Heart left ventricle (tissue), 16 donors: ENCODE measurements around the gene SNRPA. TPM values are rescaled to one million over a fixed set of nuclear protein-coding genes. Genes with fewer than 3 reads are reported as not detected.

Source experiments
- ATAC-seq, 4 donors: fragments of 200-7000 bp; cut with Tn5 transposase; one replicate each; pipeline ENCODE4 v1.9.1; 2020 to 2022; ENCODE audit warnings: moderate library complexity in 4 of 4, mild to moderate bottlenecking in 3 of 4, moderate number of reproducible peaks in 1 of 4
- DNase-seq, 5 donors: peaks; one replicate each; pipeline ENCODE4 v3.0.0-alpha.2; 2020
- H3K27ac ChIP-seq, 12 donors: fragments of 200-600 bp; sonication (generic) in 4 of 12; one replicate each; pipeline versions ENCODE4 v1.5.0 to v1.8.0; 2016 to 2022; ENCODE audit warnings: mild to moderate bottlenecking in 2 of 12
- H3K27me3 ChIP-seq, 9 donors: fragments of 200-600 bp; sonication (generic) in 2 of 9; one replicate each; pipeline versions ENCODE4 v1.5.1 to v1.8.0; 2016 to 2022; ENCODE audit warnings: mild to moderate bottlenecking in 3 of 9
- H3K36me3 ChIP-seq, 9 donors: fragments of 200-600 bp; sonication (generic) in 2 of 9; one replicate each; pipeline versions ENCODE4 v1.5.0 to v1.8.0; 2018 to 2022; ENCODE audit warnings: mild to moderate bottlenecking in 2 of 9
- H3K4me1 ChIP-seq, 12 donors: fragments of 200-600 bp; sonication (generic) in 4 of 12; one replicate each; pipeline versions ENCODE4 v1.5.0 to v1.8.0; 2016 to 2022; ENCODE audit warnings: mild to moderate bottlenecking in 3 of 12
- H3K4me3 ChIP-seq, 12 donors: fragments of 200-600 bp; sonication (generic) in 4 of 12; one replicate each; pipeline versions ENCODE4 v1.5.0 to v1.8.0; 2017 to 2022; ENCODE audit warnings: mild to moderate bottlenecking in 9 of 12, moderate library complexity in 4 of 12
- H3K9me3 ChIP-seq, 12 donors: fragments of 200-600 bp; sonication (generic) in 4 of 12; one replicate each; pipeline versions ENCODE4 v1.5.0 to v1.8.0; 2016 to 2022; ENCODE audit warnings: mild to moderate bottlenecking in 1 of 12
- CTCF ChIP-seq, 12 donors: fragments of 200-600 bp; sonication (generic) in 4 of 12; IDR thresholded peaks; one replicate each; pipeline versions ENCODE4 v1.5.0 to v1.8.0; 2018 to 2022; ENCODE audit warnings: antibody characterized with exemption in 12 of 12, mild to moderate bottlenecking in 5 of 12
- POLR2A ChIP-seq, 2 donors: fragments of 450-650 bp; IDR thresholded peaks; one replicate each; pipeline ENCODE4 v1.6.1; 2017; ENCODE audit warnings: antibody characterized with exemption in 2 of 2, mild to moderate bottlenecking in 2 of 2, moderate library complexity in 2 of 2
- WGBS, 4 donors: extraction: QIAGEN DNeasy Blood & Tissue Kit in 2 of 4; methylation state at CpG; one replicate each; pipeline versions ENCODE4 v1.1.5 to v1.1.7; 2013 to 2018; 5-methylcytosine and 5-hydroxymethylcytosine counted together
- intact Hi-C, 10 donors: fragments of 100-400 bp; cut with DNase I; formaldehyde crosslinking; loops; one replicate each; pipeline versions ENCODE4 v1.11.1 to v1.14.2; 2022
- polyA plus RNA-seq, 2 donors: library from polyadenylated mRNA; stranded (reverse); fragments of 200-250 nt; gene quantifications; one replicate each; pipeline ENCODE4 v1.2.3, GENCODE V29; 2013
- total RNA-seq, 9 donors: library from RNA; depleted of rRNA in 2 of 9; stranded (reverse); fragments of >200 nt in 2 of 9; fragmentation: NEBNext Ultra II Directional in 3 of 9; extraction: Animal tissue kit (Norgen Biotek cat#: 25700) in 3 of 9; gene quantifications; one replicate each; pipeline versions ENCODE4 v1.1.0 to v1.2.4, GENCODE V29; 2016 to 2023
- donor health status: ischemic (EF 13 %, LVEDD 7.1; RV severe dilation, severe dysfunction).
- donor health status: healthy with polysubstance abuse.
- donor health status: DM: no; HTN: yes; CAD: no.
- donor health status: DM: no; HTN: no; CAD: no.
- donor health status: ischemic (EF 25% LVEDD 6.9; RV normal size, moderate dysfunction).
- donor health status: ischemic (EF 25% LVEDD 5.7; RV mildly dilated, moderate dysfunction).
- donor health status: healthy.
- donor health status: DM: yes; HTN: yes; CAD: no.
- donor health status: ischemic (EF 35%, LVEDD 5.7; RV mildly dilated, moderate dysfunction).
- donor health status: nonischemic (EF 11% LVEDD 7.7; RV severe dilation, severe dysfunction).
- donor health status: DM: yes; HTN: yes; CAD: no.
- donor health status: PGD.
- donor health status: ischemic (EF 29% LVEDD 5.4; RV normal size, mild dysfunction).
- donor health status: nonischemic (EF 23%, LVEDD 6.1; RV moderate dilation, normal function).

The SNRPA gene
- total and polyA plus RNA-seq, 11 donors: 22.5 to 50.2 (median 31.6) TPM

GRCh38 chr19:40739030-40739839, 11.8 kb upstream of the SNRPA start:
- DNase-seq (no peak), ATAC-seq (no peak)
- intact Hi-C loops: loop anchor here in 1 of 10 donors (5.0 kb wide), 1 partner anchor 67 kb away; no protein-coding TSS in a partner anchor
- Histone ChIP-seq H3K4me1 (peaks cover 0 to 25% (median 13%) of the 10 kb centered on the region in 12 donors), H3K27me3 (no peaks in the 10 kb centered on the region), H3K9me3 (no peaks in the 10 kb centered on the region), H3K36me3 (peaks cover 0 to 66% (median 56%) of the 10 kb centered on the region in 9 donors), H3K4me3 (no peak overlapping the region), H3K27ac (no peak overlapping the region)
- 85 to 87% (median 86%) methylated on average over 21 to 22 of the region's 22 CpGs for WGBS, 4 donors
- TF ChIP-seq POLR2A (IDR thresholded peaks at IDR 0.05) (no peak), CTCF (IDR thresholded peaks at IDR 0.05) (no peak)

GRCh38 chr19:40739871-40740703, 10.9 kb upstream of the SNRPA start:
- peak overlapping the region in 10 of 12 donors; percentile 3 to 74 (median 58) for H3K27ac ChIP-seq
- no peaks in the 10 kb centered on the region for H3K27me3 ChIP-seq
- H3K4me1 ChIP-seq: peaks cover 0 to 25% (median 13%) of the 10 kb centered on the region in 12 donors
- intact Hi-C loops: loop anchor here in 1 of 10 donors (5.0 kb wide), 1 partner anchor 68 kb away; no protein-coding TSS in a partner anchor
- no peak for TF ChIP-seq POLR2A (IDR thresholded peaks at IDR 0.05)
- no peak for TF ChIP-seq CTCF (IDR thresholded peaks at IDR 0.05)
- H3K9me3 ChIP-seq: no peaks in the 10 kb centered on the region
- ATAC-seq: peak in 2 of 4 donors; percentile 5
- DNase-seq: no peak
- 78 to 89% (median 84%) methylated on average over 4 to 16 of the region's 16 CpGs for WGBS, 4 donors
- peak overlapping the region in 1 of 12 donors; percentile 4 for H3K4me3 ChIP-seq
- H3K36me3 ChIP-seq: peaks cover 0 to 57% (median 47%) of the 10 kb centered on the region in 9 donors

- Histone ChIP-seq H3K36me3 (peaks cover 0 to 51% (median 41%) of the 10 kb centered on the region in 9 donors), H3K4me1 (peaks cover 0 to 28% (median 13%) of the 10 kb centered on the region in 12 donors), H3K9me3 (no peaks in the 10 kb centered on the region), H3K27ac (peak overlapping the region in 11 of 12 donors; percentile 3 to 74 (median 60)), H3K27me3 (no peaks in the 10 kb centered on the region), H3K4me3 (peak overlapping the region in 1 of 12 donors; percentile 4)
- intact Hi-C loops: no loop called here
- ATAC-seq (peak; percentile 80 to 89 (median 84)), DNase-seq (peak in 4 of 5 donors; percentile 45 to 78 (median 62))
- WGBS, 4 donors: 43 to 64% (median 51%) methylated on average over 5 to 6 of the region's 6 CpGs
- TF ChIP-seq CTCF (IDR thresholded peaks at IDR 0.05) (no peak), POLR2A (IDR thresholded peaks at IDR 0.05) (no peak)
Measured at GRCh38 chr19:40740747-40741146, 10.3 kb upstream of the SNRPA start.
